Stimulated activated CD4-positive, alpha-beta T cell treated with anti-CD3 and anti-CD28 coated beads, TNF-alpha, amount 100 ng/mL, for 24 hours (primary cell): Measurements from ENCODE around the gene MTA3.
"Not testable (repeated sequence)": the region's sequence is repeated elsewhere in the genome, so short reads cannot be mapped to it uniquely, and the experiment has no call there.

Source experiments
- DNase-seq, 3 experiments: peaks; one replicate each; pipeline ENCODE4 v3.0.0-alpha.2; 2020; ENCODE audit warnings: low read depth in 3 of 3

MTA3 gene

GRCh38 chr2:42731316-42731715 lies 162.9 kb downstream of the MTA3 start:
- not testable (repeated sequence) for DNase-seq

GRCh38 chr2:42733852-42734251 lies 165.4 kb downstream of the MTA3 start:
- DNase-seq: no peak

GRCh38 chr2:42736598-42737322 lies 168.3 kb downstream of the MTA3 start:
- DNase-seq: no peak

GRCh38 chr2:42741140-42741539 lies 172.7 kb downstream of the MTA3 start:
- no peak for DNase-seq

GRCh38 chr2:42742740-42743658 lies 174.6 kb downstream of the MTA3 start:
- no peak for DNase-seq

GRCh38 chr2:42743659-42743990 lies 175.2 kb downstream of the MTA3 start:
- no peak for DNase-seq

GRCh38 chr2:42744545-42745082 lies 176.2 kb downstream of the MTA3 start:
- DNase-seq: no peak

GRCh38 chr2:42747422-42747821 lies 179.0 kb downstream of the MTA3 start:
- no peak for DNase-seq

- no peak for DNase-seq
Observed at GRCh38 chr2:42748840-42749239, 180.4 kb downstream of the MTA3 start.

- DNase-seq: no peak
Observed at GRCh38 chr2:42752314-42752713, 183.9 kb downstream of the MTA3 start.

GRCh38 chr2:42752816-42753813 lies 184.7 kb downstream of the MTA3 start:
- no peak for DNase-seq

GRCh38 chr2:42754021-42754775 lies 185.8 kb downstream of the MTA3 start:
- DNase-seq: no peak

GRCh38 chr2:42754776-42755140 lies 186.3 kb downstream of the MTA3 start:
- no peak for DNase-seq

- DNase-seq: no peak
Observed at GRCh38 chr2:42755191-42755880, 186.9 kb downstream of the MTA3 start.

GRCh38 chr2:42756150-42756775 lies 187.8 kb downstream of the MTA3 start:
- no peak for DNase-seq

GRCh38 chr2:42756966-42757513 lies 188.6 kb downstream of the MTA3 start:
- DNase-seq: no peak

- no peak for DNase-seq
Observed at GRCh38 chr2:42757981-42758740, 189.7 kb downstream of the MTA3 start.

GRCh38 chr2:42758751-42759150 lies 190.3 kb downstream of the MTA3 start:
- DNase-seq: no peak

GRCh38 chr2:42761554-42761953 lies 193.1 kb downstream of the MTA3 start:
- no peak for DNase-seq
